Skin epidermis (tissue), 12 donors: ENCODE data around the gene IGF2R.

Experiments used
- H3K27ac ChIP-seq, 21 experiments: fragments of 200-600 bp; sonication (generic) in 11 of 21; one replicate each; pipeline ENCODE4 v1.5.0; 2020; ENCODE audit warnings: mild to moderate bottlenecking in 3 of 21, inconsistent platforms in 2 of 21, moderate library complexity in 2 of 21
- H3K4me3 ChIP-seq, 7 experiments: fragments of 200-600 bp; sonication (generic) in 2 of 7; one replicate each; pipeline ENCODE4 v1.5.0; 2020; ENCODE audit warnings: inconsistent platforms in 2 of 7, mild to moderate bottlenecking in 2 of 7, moderate library complexity in 1 of 7

IGF2R gene

DNA sequence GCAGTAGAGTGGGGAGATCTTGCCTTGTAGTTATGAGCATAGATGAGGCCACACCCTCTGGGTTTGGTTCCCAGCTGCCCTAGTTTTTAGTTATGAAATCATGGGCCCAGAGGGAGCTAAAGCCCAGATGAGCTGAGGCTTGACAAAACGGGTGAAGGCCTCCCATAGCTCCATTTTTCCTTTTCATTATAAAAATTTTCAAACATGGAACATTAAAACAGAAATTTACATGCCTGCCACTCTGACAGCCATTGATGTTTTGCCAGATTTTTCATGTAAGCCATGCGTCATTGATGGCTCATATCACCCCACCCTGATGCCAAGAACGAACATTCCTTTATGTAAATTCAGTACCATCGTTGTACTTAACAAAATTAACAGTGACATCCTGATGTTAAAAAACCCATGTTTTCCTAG, 67.9 kb downstream of the IGF2R start:
- no peak overlapping the region for H3K4me3 ChIP-seq
- H3K27ac ChIP-seq: peak overlapping the region in 15 of 21 experiments; percentile 2 to 85 (median 69)

DNA sequence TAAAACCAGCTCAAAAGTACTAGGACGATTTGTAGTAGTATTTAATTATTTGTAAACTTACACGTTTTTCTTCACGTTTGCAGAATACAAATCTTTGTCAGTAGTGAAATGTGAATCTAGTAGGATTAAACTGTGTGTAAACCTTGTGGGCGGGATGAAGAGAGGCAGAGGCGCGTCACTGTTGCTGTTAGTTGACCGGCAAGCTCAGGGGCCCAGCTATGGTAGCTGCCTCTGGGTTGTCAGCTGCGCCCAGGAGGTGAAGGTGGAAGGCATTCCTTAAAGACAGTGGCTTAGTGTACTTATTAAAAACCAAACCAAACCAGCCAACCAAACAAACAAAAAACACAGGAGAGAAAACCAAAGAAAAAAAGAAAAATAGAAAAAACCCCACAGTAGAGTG, 69.6 kb downstream of the IGF2R start:
- H3K27ac ChIP-seq: no peak overlapping the region
- no peak overlapping the region for H3K4me3 ChIP-seq

DNA sequence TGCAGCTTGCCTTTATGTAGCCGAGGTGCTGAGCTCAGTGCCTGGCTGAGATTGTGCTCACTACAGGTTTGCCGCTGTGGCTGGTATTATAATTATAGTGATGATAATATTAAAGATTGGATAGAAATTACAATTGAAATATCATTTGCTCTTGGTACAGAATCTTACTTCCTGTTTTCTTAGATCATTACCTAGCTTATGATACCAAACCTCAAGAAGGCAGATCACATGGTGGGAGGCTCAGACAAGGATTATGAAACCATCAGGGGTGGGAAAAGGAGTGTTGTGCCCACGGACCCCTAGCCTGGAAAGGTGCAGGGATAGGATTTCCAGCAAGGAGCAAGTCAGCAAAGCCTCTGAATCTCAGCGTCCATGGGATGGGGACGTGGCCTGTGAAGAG, 70.6 kb downstream of the IGF2R start:
- H3K27ac ChIP-seq: no peak overlapping the region
- H3K4me3 ChIP-seq: no peak overlapping the region

DNA sequence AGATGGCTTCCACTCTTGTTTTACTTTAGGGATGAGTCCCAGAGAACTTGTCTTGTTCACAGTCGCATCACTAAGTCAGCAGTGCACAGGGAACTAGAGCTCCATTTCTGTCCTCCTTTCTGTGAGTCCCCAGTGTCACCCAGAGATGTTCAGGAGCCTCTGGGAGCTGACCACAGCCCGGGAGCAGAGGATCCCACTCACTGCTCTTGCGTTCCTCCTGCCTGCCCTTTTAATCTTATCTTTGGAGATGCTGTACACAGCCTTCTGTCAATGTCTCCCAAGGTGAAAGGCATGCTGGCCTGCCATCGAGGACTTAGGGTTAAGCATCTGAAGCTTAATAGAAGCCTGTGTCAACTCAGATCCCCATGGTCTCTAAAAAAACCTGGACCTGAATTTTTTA, 71.2 kb downstream of the IGF2R start:
- no peak overlapping the region for H3K4me3 ChIP-seq
- H3K27ac ChIP-seq: no peak overlapping the region

DNA sequence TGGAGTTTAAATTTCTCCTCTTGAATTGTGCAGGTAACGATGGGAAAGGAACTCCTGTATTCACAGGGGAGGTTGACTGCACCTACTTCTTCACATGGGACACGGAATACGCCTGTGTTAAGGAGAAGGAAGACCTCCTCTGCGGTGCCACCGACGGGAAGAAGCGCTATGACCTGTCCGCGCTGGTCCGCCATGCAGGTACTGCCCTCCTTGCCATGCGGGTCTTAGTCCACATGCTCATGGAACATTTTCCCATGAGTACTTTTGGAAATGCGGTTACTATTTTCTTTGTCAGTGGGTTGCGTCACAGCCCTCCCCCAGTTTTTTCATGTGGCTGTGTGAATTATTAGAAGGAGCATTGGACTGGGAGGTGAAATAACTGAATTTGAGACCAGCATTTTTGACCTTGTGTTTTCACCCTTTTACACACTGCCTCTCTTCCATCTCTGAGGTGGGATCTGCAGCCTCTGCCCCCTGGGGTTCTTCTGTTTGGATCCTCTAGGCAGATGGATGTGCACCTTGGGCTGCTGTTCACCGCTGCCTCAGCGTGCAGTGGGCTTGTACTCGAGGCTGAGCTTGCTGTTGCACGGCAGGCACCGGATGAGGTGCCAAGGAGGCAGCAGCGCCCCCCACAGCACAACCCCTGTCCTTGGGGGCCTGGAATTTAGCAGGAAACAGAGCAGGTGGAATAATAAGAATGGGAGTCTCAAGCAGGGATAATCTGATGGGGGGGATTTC, 71.8 kb downstream of the IGF2R start:
- Histone ChIP-seq H3K4me3 (no peak overlapping the region), H3K27ac (peak overlapping the region in 11 of 21 experiments; percentile 9 to 78 (median 46))

DNA sequence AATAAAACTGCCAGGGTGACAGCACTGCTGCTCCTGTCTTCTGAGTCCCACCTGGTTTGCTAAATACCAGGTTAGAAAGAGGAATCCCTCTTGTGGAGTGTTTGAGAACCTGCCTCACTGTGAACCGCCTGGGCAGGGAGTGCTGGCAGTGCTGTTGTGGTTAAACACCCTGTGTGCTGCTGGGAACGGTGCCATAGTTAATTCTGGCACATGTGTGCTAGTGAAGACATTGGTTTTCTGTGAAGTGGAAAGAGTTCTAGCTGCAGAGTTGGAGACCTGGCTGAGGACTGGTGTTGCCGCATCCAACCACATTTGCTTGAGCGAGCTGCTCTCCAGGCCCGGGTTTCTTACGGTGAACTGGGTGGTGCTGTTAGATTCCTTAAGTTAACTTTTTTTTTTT, 72.7 kb downstream of the IGF2R start:
- Histone ChIP-seq H3K4me3 (no peak overlapping the region), H3K27ac (peak overlapping the region in 17 of 21 experiments; percentile 10 to 78 (median 59))

DNA sequence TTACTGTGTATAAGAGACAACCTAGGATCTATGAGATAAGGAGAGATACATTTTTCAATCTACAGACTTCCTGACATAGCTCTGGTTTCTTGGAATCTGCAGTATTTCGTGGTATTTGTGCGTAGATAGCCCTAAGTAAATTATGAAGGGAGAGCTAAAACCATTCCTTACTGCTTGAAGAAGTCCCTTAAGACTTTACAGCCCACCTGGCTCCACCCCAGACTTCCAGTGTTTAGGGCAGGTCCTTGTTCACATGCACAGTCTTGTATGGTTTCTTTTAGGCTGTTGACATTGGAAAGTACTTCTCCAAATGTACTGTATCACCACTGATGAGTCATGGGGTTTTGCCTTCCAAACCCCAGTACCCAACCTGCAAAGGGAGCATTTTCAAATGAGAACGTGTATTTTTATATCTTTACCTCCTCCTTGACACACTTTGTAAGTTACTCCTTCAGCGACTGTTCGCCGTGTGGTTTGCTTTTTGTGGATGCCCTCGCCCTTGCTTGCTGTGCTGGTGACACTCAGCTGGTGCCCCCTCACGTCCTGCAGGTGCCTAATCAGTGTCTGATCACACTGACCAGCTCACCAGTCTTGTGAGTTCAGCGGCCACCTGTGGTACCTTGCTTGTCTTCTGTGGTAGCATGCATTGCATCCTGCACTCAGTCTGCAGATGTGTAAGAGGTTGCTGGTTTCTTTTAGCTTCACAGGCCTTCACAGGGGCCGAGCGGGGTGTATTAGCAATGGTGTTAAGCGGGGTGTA, 73.3 kb downstream of the IGF2R start:
- Histone ChIP-seq H3K4me3 (no peak overlapping the region), H3K27ac (peak overlapping the region in 19 of 21 experiments; percentile 38 to 76 (median 63))

DNA sequence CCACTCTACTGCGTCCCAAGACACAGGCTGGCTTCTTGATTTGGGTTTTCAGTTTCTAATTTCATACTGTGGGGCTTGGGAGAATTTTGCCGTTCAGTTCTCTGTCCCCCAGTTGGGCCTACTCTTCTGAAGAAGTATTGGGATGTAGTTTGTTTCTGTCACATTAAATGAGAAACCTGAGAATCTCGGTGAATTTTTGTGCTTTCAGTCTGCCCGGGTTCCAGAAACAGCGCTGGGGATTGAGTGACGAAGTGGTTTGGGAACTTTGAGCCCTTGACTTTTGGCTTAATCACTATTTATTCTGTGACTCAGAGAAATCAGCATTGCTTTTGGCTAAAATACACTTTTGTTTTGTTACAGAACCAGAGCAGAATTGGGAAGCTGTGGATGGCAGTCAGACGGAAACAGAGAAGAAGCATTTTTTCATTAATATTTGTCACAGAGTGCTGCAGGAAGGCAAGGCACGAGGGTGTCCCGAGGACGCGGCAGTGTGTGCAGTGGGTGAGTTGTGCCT, 74.0 kb downstream of the IGF2R start:
- Histone ChIP-seq H3K27ac (peak overlapping the region in 19 of 21 experiments; percentile 34 to 76 (median 63)), H3K4me3 (no peak overlapping the region)

DNA sequence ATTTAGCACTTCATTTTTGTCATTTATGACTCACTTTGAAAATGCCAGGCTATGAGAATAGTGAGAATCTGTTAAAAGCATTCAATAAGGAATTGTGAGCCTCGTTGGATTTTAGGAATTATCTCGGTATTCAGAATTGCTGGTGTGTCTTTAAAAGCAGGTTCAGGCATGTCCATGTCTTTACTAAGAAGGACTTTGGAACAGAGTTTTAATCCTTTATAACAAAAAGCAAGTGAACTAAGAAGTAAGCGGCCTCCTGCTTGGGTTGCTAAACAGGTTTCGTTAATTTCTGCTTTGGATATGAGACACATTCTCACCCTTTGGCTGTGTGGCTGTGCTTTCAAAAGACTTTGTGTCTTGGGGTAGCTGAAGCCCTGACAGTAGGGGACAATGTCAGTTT, 74.9 kb downstream of the IGF2R start:
- H3K4me3 ChIP-seq: no peak overlapping the region
- H3K27ac ChIP-seq: peak overlapping the region in 4 of 21 experiments; percentile 31 to 69 (median 54)

DNA sequence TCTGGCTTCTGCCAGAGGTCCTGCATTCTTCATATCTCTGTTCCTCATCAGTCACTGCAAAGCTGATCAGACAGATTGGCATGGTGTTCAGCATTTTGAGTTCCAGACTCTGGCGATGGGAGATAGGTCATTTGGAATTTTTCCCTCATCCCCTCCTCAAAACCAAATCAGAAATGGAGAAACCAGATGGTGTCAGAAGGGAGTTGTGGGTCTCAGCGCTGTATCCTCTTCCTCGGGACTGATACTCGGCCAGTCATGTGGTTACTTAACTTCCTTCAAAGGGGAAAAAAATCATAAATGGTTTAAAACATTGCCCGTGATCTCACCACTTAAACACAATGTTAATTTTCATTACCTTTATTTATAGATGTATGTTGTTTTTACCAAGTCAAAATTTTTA, 75.8 kb downstream of the IGF2R start:
- H3K27ac ChIP-seq: peak overlapping the region in 1 of 21 experiments; percentile 43
- no peak overlapping the region for H3K4me3 ChIP-seq

DNA sequence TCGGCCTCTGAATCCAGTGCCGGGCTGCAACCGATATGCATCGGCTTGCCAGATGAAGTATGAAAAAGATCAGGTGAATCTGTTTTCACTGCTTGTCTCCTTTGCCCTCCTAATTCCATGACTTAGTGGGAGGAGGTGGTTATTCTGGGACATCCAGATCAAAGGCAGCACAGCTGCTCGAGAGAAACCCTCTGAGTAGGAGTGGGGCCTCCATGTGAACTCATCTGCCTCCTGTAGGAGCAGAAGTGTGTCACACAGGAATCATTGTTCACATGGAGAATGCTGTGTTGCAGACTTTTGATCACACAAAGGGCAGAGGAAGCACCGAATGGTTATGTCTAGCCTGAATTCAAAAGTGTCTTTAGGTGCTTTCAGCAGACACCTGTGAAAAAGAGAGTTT, 79.6 kb downstream of the IGF2R start:
- Histone ChIP-seq H3K27ac (no peak overlapping the region), H3K4me3 (no peak overlapping the region)

DNA sequence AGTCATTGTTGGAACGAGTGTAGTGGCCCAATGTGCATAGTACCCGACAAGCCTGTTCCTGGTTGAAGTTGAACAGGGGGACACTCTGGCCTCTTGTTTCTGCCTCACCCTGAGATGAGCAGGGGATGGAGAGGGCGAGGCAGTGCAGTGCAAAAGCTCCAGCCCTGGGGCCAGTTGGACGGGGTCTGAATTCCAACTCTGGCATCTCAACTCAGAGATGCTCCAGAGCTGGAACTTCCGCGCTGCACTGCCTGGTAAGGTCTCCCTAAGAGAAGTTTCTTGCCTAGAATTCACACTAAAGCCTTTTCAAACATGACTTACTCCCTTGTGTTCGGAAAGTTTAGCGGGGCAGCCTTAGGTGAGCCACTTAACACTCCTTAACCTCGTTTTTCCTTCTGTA, 80.5 kb downstream of the IGF2R start:
- Histone ChIP-seq H3K4me3 (no peak overlapping the region), H3K27ac (no peak overlapping the region)

DNA sequence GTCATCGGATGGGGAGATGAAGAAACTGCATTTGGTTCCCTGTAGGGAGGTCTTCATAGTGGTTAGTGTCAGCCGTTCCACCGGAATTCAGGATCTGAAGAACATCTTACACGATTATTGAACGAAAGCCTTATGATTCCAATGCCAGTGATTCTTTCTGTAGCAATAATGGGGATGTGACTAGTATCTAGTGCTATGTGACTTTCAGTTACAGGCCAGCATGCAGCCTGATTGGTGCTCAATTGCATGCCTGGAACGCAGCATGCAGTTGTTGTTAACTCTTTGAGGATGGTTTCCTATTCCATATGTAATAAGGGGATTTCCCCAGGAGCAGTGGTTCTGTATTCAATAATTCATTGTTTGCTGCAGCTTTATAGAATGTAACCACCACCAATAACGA, 81.1 kb downstream of the IGF2R start:
- no peak overlapping the region for H3K27ac ChIP-seq
- no peak overlapping the region for H3K4me3 ChIP-seq

DNA sequence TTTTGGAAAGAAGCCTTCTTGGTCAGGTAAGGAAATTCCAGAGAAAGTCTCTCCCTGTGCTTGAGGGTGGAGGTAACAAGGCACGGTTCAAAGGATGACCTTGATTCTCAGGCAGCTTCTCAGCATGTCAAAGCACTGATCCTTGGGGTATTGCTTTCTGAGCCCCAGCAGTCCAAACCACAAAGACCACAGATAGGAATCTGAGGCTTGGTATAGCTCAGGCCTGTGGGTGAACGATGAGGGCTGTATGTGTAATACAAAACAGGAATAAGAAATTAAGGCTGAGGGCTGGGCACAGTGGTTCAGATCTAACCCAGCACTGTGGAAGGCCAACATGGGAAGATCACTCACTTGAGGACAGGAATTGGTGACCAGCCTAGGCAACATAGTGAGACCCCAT, 82.5 kb downstream of the IGF2R start:
- Histone ChIP-seq H3K4me3 (no peak overlapping the region), H3K27ac (no peak overlapping the region)

DNA sequence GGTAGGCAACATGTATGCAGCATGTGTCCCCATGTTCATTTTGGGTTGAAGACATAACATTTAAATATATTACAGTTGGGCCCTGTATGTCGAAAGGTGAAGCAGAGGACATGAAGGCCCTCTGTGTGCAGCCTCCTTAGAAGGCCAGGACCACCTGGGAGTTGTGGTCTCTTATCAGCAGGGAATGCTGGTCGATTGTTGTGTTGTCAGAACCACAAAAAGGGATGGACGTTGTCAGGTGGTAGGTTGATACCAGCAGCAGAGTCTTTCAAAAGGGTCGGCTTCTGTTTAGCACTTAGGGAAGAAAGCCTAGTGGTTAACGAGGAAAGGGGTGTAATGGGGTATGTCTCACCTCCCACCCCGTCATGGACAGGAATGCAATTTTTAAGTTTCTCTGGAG, 85.4 kb downstream of the IGF2R start:
- no peak overlapping the region for H3K27ac ChIP-seq
- no peak overlapping the region for H3K4me3 ChIP-seq

DNA sequence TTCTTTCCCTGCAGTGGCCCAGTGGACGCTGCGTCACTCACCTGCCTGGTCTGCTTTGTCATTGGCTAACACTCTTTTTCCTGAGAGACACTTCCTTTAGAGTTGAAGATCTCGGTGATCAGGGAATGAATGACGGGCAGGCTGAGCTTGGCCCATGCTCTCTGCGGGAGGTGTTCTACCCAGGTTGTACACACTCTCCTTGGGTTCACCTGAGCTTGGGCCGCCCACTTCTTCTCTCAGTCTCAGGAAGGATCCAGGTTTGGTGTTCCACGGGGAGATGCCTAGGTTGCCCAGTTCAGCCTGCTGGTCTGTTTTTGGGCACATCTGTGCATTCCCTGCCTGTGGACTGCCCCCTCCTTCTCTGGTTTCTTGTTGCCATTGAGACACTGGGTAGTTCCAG, 86.0 kb downstream of the IGF2R start:
- H3K4me3 ChIP-seq: no peak overlapping the region
- no peak overlapping the region for H3K27ac ChIP-seq

DNA sequence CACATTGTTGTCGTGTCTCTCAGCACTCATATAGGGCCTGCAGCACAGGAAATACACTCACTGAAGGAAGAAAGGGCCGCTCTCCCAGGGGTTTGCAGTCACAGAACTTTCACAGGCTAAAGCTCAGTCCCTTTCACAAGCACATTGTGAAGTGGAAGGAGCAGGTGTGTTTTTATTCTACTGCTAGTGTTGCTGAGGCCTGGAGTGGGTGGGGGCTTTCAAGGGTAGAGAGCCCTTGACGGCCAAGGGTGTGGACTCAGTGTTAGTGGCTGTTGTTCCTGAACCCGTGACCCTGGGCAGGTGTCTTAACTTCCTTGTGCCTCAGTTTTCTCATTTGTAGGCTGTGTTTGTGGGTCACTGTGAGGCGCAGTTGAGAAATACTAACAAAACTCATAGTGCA, 86.5 kb downstream of the IGF2R start:
- Histone ChIP-seq H3K4me3 (no peak overlapping the region), H3K27ac (no peak overlapping the region)

DNA sequence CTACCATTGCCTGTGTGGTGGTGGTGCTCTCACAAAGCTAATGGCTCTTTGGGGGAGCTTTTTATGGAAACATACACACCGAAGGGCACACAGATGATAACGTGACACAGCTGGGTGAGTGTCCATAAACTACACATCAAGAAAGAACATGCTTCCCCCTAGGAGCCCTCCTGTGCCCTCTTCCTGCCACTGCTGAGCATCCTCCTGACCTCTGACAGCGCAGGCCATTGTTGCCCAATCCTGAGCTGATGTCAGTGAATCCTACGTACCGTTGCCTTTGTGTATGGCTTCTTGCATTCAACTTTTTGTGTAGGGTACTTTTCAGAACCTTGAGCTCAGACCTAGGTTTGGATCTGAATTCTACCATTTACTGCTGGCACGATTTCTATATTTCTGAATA, 86.9 kb downstream of the IGF2R start:
- H3K27ac ChIP-seq: no peak overlapping the region
- no peak overlapping the region for H3K4me3 ChIP-seq

DNA sequence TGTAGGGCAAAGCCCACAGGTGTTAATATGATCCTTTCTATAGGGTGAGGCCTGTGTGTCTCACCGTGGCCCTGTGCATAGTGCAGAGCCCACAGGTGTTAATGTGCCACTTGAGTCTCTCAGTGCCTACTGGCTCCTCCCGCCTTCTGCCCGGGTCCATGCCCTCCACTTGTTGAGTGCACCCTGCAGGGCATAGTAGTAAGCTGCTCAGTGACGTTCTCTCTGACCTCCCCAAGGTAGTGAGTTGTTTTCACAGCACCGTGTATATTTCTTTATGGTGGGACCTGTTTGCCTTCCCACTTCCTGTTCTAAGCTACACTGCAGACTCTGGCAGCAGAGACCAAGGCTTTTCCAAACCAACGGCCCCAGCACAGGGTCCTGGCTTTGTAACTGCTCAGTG, 88.2 kb downstream of the IGF2R start:
- Histone ChIP-seq H3K27ac (no peak overlapping the region), H3K4me3 (no peak overlapping the region)

DNA sequence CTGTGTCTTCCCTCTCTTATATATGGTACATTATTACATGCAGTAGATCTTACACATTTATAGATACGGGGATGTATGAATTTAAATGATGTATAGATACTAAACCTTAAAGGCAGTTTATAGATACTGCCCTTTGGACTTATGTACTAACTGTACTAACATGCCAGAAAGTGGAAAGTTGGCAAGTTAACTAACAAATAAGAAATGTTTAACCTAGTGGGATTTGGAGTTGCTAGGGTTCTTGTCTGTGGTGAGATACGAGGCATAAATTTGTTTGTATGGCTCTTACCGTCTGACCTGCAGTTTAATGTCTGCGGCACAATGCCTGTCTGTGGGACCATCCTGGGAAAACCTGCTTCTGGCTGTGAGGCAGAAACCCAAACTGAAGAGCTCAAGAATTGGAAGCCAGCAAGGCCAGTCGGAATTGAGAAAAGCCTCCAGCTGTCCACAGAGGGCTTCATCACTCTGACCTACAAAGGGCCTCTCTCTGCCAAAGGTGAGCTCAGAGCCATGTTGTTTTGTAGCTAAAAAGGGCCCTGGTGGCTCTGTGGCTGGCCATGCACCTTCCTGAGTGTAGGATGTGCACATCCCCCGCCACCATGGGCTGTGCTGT, 89.8 kb downstream of the IGF2R start:
- H3K27ac ChIP-seq: no peak overlapping the region

DNA sequence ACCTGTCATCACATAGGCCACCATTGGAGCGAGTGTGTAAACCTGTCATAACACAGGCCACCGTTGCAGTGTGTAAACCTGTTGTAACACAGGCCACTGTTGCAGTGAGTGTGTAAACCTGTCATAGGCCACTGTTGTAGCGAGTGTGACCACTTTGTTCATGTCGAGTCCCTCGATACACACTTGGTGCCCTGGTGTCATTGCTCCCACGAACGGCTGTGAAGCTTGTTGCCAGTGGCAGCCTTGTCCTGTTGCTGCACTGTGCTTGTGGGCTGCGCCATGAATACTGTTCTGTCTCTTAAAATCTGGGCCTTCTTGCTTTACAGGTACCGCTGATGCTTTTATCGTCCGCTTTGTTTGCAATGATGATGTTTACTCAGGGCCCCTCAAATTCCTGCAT, 91.3 kb downstream of the IGF2R start:
- no peak overlapping the region for H3K27ac ChIP-seq
- H3K4me3 ChIP-seq: no peak overlapping the region

More for the DNA sequence above, 89.8 kb downstream of the IGF2R start:
- no peak overlapping the region for H3K4me3 ChIP-seq
